GM11168 (cell line): Measurements from ENCODE around the gene ZNF512B.

ENCODE experiments used
- in situ Hi-C: fragments of 300-500 bp; cut with MboI; formaldehyde crosslinking; loops from one replicate; pipeline ENCODE4 v1.12.0; 2022; ENCODE audit warnings: low sequenced_read_pairs; ENCODE audit not compliant: unreplicated experiment

Gene ZNF512B

GRCh38 chr20:63964412-63964811 lies 5.3 kb downstream of the ZNF512B start:
- in situ Hi-C loops = loop anchor here (10.0 kb wide), 1 partner anchor 260 kb away; the partner anchor contains the start of genes ARFRP1 and ZGPAT

DNA sequence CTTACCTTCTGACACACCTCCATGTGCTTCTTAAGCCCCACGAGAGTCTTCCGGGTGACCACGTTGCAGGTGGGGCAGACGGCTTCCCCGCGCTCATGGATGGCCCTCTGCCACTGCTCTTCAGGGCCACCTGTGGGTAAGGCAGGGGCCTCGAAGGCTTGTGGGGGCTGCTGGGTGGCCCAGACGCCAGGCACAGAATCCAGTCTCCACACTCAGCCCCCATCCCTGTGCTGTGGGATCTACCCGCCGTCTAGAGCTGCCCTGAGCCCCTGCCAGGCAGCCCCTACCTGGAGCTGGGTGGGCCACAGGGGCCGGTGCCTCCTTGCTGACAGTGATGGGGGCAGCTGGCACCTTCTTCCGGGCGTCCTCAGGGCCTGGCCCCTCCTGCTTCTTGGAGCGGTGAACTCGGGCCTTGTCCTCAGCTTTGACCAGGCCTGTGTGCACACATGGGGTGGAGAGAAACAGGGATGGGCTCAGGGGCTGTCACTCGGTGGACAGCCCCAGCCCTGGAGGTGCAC lies 5.9 kb downstream of the ZNF512B start:
- in situ Hi-C loops = loop anchor here (10.0 kb wide), 1 partner anchor 259 kb away; the partner anchor contains the start of genes ARFRP1 and ZGPAT

GRCh38 chr20:63963348-63963741 lies 6.4 kb downstream of the ZNF512B start:
- in situ Hi-C loops = loop anchor here (10.0 kb wide), 1 partner anchor 259 kb away; the partner anchor contains the start of genes ARFRP1 and ZGPAT

DNA sequence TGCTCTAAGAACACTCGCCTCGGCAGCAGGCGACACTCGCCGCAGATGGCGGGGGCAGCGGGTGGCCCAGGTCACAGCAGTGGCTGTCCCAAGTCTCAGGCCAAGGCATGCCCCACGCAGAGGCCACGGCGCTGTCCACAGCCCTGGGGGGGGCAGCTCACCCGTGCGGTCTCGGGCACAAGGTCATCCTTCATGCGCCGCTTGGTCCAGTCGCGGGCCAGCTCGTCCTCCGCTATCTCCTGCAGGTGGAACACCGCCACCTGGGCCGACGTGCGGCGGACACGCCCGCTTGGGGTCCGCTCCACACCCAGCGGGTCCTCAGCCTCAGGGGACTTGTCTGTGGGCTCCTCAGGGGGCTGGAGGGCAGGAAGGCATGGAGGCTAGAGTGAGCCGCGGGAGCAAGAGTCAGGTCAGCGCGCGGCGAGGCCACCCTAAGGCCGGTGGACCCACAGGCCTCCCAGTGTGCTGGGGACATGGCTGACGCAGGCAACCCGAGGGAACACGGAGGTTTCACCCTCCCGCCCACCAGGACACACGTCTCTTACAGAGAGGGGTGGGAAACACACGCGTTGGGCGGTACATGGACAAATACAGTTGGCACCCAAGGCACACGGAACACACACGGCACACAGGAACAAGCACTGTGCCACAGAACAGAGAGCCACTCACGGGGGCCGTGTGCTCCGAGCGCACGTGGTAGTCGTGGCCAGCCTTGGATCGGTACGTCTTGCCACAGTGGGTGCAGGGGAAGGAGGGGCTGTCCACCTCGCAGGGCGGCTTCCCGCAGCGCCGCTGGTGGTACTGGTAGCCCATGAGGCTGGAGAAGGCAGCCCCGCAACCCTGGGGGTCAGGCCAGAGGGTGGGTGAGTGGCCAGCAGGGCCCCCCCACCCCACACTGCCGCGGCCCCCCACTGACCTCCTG lies 7.0 kb downstream of the ZNF512B start:
- in situ Hi-C loops = loop anchor here (10.0 kb wide), 1 partner anchor 258 kb away; the partner anchor contains the start of genes ARFRP1 and ZGPAT

DNA sequence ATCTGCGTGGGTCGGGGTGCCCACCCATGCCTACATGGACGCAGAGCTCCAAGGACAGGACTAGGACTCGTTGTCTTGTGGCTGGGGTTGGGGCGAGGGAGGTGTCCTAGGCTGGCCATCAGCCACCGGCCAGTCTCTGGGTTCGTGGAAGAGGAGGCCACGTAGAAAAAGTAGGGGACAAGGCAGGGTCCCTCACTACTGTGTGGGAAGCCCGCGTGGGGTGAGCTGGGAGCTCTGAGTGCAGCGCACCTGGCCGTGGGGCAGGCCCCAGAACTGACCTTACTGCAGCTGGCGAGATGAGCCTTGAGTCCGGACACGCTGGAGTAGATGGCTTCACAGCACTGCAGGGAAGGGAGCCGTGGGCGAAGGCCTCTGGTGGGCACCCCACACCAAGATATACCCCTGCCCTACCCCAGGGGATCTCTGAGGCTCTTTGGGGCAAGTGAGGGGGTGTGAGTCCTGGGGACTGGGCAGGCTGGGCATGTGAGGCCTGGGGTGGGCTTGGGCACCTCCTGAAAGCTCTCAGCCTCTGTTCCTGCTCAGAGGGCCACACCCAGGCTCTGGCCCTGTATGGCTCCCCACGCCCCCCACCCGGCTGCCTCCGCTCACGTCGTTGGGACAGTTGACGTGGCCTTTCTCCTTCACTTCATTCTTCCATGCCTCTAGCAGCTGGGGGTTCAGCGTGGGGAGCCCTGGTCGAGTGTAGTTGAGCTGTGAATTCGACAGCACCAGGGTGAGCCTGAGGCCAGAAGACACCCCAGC lies 7.9 kb downstream of the ZNF512B start:
- in situ Hi-C loops = loop anchor here (10.0 kb wide), 1 partner anchor 257 kb away; the partner anchor contains the start of genes ARFRP1 and ZGPAT

DNA sequence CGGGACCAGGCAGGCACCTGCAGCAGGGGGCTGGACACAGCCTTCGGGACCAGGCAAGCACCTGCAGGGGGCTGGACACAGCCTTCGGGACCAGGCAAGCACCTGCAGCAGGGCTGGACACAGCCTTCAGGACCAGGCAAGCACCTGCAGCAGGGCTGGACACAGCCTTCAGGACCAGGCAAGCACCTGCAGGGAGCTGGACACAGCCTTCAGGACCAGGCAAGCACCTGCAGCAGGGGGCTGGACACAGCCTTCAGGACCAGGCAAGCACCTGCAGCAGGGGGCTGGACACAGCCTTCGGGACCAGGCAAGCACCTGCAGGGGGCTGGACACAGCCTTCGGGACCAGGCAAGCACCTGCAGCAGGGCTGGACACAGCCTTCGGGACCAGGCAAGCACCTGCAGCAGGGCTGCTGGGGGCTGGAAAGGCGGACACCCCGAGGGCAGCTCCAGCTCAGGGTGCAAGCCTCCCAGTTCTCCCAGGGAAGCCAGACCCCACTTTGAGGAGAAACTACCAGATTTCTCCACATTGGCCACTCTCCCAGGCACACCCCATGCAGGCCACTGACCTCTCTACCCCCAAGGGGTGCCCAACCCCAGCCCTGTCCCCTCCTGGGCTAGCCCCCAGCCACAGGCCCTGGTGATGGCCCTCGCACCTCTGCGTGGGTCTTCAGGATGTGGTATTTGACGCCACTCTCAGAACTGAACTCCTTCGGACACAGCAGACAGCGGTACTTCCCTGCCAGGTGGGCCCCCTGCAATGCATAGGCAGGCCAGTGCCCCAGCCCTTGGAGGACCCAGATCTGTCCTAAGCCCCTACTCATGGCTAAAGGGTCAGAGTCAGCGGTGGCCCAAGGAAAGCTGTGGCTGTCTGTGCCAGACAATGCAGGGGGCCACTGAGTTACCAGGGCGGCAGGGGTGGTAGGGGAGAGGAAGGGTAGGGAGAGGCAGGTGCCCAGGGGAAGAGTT lies 8.8 kb downstream of the ZNF512B start:
- in situ Hi-C loops = loop anchor here (10.0 kb wide), 1 partner anchor 256 kb away; the partner anchor contains the start of genes ARFRP1 and ZGPAT

- in situ Hi-C loops = loop anchor here (10.0 kb wide), 1 partner anchor 255 kb away; the partner anchor contains the start of genes ARFRP1 and ZGPAT
These were observed 10.0 kb downstream of the ZNF512B start for GRCh38 chr20:63959699-63960075.

- in situ Hi-C loops = no loop called here
These were observed 10.6 kb downstream of the ZNF512B start for GRCh38 chr20:63958964-63959698.

DNA sequence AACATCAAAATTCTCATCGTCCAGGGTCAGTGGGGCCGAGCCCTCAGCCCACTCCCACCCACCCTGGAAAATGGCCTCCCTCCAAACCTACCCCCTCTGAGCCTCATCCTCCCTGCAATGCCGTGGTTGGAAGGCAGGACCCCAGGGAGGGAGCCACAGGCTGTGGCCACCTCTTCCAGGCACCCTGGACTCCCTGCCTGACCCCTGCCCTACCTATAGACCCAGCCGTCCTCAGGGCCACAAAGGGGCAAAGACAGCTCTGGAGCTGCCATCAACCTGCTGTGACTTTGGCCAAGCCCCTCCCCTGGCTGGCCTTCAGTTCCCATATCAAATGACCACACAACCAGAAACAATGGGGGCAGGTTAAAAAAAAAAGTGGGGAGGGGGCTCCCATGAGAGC lies 11.3 kb downstream of the ZNF512B start:
- in situ Hi-C loops = no loop called here

DNA sequence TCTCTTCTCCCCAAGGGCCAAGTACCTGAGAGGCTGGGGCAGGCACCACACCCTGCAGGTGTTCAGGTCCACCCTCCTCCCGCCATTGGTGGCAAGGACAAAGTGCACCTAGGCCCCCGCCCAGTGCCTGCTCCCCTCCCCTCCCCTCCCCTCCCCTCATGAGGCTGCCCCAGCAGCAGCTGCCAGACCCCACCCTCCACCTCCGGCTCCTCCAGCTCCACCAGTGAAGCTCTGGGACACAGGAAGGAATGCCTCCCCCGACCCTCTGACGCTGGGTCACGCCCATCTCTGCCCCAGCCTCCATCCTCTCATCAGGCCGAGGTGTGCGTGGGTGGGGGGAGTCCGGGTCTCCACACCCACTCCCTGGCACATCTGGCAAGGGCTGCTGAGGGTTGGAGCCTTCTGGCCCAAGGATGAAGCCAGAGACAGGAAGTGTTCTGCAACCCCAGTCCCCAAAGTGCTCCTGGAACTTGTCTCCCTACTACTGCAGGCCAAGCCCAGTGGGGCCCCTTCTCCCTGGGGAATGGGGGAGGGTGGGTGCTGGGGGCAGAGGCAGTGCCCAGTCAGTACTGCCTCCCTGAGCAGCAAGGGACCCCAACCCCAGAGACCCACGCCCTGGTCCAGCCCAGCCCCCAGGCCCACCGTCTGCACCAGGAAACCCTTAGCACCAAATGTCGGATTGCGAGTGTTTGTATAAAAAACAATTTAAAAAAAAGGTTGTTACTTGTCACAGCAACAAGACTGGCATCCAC lies 11.9 kb downstream of the ZNF512B start:
- in situ Hi-C loops = no loop called here

- in situ Hi-C loops = no loop called here
These were observed 12.6 kb downstream of the ZNF512B start for GRCh38 chr20:63957004-63957689.

DNA sequence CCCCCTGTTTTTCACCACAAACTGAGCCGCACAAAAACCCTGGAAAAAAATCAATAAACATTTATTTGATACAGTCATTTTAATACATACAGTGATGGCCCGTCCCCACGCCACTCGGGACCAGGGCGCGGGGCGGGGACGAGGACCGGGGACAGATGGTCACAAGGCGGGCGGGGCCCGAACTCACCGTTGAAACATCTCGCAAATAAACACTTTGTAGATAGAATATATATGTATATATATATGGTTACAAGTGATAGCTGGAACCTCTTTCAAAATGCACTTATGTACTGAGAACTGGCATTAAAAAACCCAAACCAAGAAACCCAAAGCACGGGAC lies 13.1 kb downstream of the ZNF512B start:
- in situ Hi-C loops = no loop called here

DNA sequence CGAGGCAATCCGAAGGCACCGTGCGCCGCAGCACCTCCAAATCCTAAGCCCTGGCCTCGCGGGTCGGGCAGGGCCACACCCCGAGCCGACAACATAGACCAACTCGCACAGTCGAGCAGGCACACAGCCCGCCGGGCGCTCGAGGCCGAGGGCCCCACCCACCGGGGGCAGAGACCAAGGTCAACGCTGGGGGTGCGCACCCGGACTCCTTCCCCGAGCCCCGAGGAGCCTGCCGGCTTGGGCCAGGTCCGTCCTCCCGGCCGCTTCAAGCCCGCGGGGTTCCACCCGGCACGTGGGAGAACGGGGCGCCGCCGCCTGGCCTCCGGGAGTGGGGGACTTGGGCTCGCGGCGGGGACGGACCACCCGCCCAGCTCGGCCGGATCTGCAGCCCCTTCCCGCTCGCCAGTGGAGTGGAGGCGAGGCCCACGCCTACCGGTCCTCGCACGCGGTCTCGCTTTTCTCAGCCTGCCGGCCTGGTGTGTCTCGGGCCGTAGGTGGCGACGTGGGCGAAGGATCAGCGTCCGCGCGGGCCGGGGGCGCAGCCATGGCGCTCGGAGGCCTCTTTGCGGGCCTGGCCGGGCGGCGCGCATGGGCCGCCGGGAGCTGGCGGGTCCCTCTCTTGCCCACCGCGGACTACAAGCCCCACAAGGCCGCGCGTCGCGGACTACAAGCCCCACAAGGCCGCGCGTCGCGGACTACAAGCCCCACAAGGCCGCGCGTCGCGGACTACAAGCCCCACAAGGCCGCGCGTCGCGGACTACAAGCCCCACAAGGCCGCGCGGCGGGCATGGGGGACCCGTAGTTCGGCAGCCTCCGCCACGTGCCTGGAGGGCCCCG lies 13.7 kb downstream of the ZNF512B start, which contains the start of gene UCKL1:
UCKL1 (minus strand) TSS at position 590 of the 837 bp plus-strand sequence; CDS start at position 546, 44 bp downstream.
- in situ Hi-C loops = no loop called here

DNA sequence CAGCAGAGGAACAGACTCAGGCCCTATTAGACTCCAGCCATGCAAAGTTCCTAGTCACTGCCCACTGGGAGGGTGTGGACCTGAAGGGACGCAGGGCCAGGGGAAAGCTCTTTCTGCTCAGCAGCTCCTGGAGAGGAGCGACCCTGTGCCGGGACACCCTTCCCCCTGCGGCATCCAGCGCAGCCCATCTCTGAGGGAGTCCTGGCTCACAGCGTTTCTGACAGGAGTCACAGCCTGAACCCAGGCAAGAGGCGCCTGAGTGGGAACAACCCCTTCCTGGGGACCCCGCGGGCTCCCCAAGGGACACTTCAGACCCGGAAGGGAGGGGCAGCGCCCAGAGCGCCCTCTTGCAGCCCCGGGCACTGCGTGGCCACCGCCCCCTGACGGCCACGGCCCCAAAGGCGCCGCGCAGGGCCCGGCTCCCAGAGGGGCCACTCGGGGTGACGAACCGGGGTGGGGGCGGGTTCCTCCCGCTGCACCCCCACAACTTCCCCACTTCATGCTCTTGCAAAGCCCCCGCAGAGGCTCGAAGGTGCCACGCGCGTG lies 14.4 kb downstream of the ZNF512B start:
- in situ Hi-C loops = no loop called here

DNA sequence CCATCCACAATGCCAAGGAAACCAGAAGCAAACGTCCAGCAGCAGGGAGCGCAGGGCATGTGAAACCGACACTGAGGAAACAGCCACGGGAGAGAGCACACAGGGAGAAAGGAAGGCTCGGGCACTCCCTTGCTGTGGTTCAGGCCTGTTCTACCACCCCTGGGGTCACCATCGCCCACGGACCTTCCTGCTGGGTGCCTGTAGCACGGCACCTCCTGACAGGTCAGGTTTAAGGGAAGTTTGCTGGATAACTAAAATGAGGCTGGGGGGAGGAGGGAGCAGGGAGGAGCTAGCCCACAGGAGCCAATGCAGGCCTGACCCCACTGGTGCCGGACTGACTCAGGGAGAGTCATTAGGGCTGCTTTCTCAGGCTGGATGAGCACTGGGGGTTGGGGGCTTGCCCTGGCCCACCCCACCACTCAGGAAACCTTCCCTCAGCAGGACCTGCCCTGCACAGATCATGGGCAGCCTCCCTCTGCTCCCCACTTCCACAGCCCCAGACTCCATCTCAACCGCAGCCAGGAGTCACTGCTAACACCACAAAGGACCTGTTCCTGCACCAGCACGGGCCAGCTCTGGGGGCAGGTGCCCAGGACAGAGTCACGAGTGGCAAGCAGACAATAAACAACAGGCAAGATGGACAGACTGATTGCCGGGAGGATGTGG lies 15.8 kb downstream of the ZNF512B start:
- in situ Hi-C loops = no loop called here

GRCh38 chr20:63952769-63953168 lies 17.0 kb downstream of the ZNF512B start:
- in situ Hi-C loops = no loop called here
